Measurements from ENCODE around the gene TIGIT. TPM values are rescaled to one million over a fixed set of nuclear protein-coding genes. Genes with fewer than 3 reads are reported as not detected.

The TIGIT gene
- total and polyA plus RNA-seq, 2 of the 13 experiments (the other 11 are each of a cell fraction or from before 2014, with no cell fraction given), result not detected

- no peak overlapping the region for H3K27ac ChIP-seq (ENCODE audit: extremely low read length, insufficient read depth, low read length)
- no peaks in the 10 kb centered on the region for H4K20me1 ChIP-seq (ENCODE audit: insufficient read depth, low read length)
- no peaks in the 10 kb centered on the region for H3K4me1 ChIP-seq (ENCODE audit: insufficient read depth, low read length)
- intact Hi-C loops (cut with micrococcal nuclease; ENCODE audit: unreplicated experiment), result no loop called here
- DNase-seq (ENCODE audit: low spot score) (no peak), ATAC-seq (no peak), FAIRE-seq (no peak)
- in situ Hi-C loops (cut with HindIII; ENCODE audit: extremely low pct_ligation_motif_present, low pct_unique_long_range_greater_than_20kb), result no loop called here
- 94% methylated on average over 4 of the region's 4 CpGs for WGBS (ENCODE audit: low lambda C conversion rate)
- no peaks in the 10 kb centered on the region for H3K9me3 ChIP-seq (ENCODE audit: low read length)
- H3K27me3 ChIP-seq (ENCODE audit: control insufficient read depth in 1 of 2, insufficient read depth in 2 of 2, low read length in 2 of 2), result no peaks in the 10 kb centered on the region
- no peak overlapping the region for H2AFZ ChIP-seq (ENCODE audit: low read length)
- H3K4me2 ChIP-seq (ENCODE audit: low read depth, low read length), result no peak overlapping the region
- no TSS peak for BruUV-seq (replicated peaks)
- H3K36me3 ChIP-seq (replicated peaks in 1 of 2; ENCODE audit: control insufficient read depth in 1 of 2, insufficient read depth in 2 of 2, low read length in 2 of 2), result no peaks in the 10 kb centered on the region; a peak in 2 of 5 replicates
- no peaks in the 10 kb centered on the region for H3K79me2 ChIP-seq (ENCODE audit: insufficient read depth, low read length)
- ChIA-PET POLR2A (no interaction called here), CTCF (ENCODE audit: low intra/inter-chr PET ratio, low total read pairs) (no interaction called here)
- no peak overlapping the region for H3K4me3 ChIP-seq (replicated peaks in 1 of 3; ENCODE audit: insufficient read depth in 1 of 3, low read depth in 2 of 3, low read length in 3 of 3)
- H3K9ac ChIP-seq (ENCODE audit: insufficient read depth, low read depth, low read length), result no peak overlapping the region
- no peak for TF ChIP-seq TFE3 (CRISPR knock-in tag; IDR thresholded peaks at IDR 0.05)
- no peak for TF ChIP-seq BCL3 (CRISPR knock-in tag; IDR thresholded peaks at IDR 0.05)
- no peak for TF ChIP-seq HNRNPH1 (optimal IDR thresholded peaks at IDR 0.05; ENCODE audit: low read depth, low read length)
- TF ChIP-seq ZNF816 (CRISPR knock-in tag; IDR thresholded peaks at IDR 0.05; ENCODE audit: borderline replicate concordance), result no peak
- TF ChIP-seq ZXDC (CRISPR knock-in tag; IDR thresholded peaks at IDR 0.05), result no peak
- no peak for TF ChIP-seq ZBTB33 (CRISPR knock-in tag; IDR thresholded peaks at IDR 0.05)
- no peak for TF ChIP-seq POGK (CRISPR knock-in tag; conservative IDR thresholded peaks at IDR 0.05)
- no peak for TF ChIP-seq JARID2 (CRISPR knock-in tag; IDR thresholded peaks at IDR 0.05; ENCODE audit: insufficient replicate concordance)
- no peak for TF ChIP-seq CREBL2 (CRISPR knock-in tag; IDR thresholded peaks at IDR 0.05; ENCODE audit: borderline replicate concordance)
- no peak for TF ChIP-seq ZNF232 (CRISPR knock-in tag; IDR thresholded peaks at IDR 0.05; ENCODE audit: borderline replicate concordance)
- no peak for TF ChIP-seq CSRNP2 (CRISPR knock-in tag; conservative IDR thresholded peaks at IDR 0.05; ENCODE audit: low read depth)
- TF ChIP-seq CBFB (CRISPR knock-in tag; IDR thresholded peaks at IDR 0.05), result no peak
- TF ChIP-seq ZNF30 (CRISPR knock-in tag; IDR thresholded peaks at IDR 0.05), result no peak
- TF ChIP-seq FOXK2 (IDR thresholded peaks at IDR 0.05), result no peak
These were observed 62.2 kb downstream of the TIGIT start for GRCh38 chr3:114356066-114356465.

Measured in HepG2 (cell line).